Measurements from ENCODE around the gene IDI2. TPM values are rescaled to one million over a fixed set of nuclear protein-coding genes. Genes with fewer than 3 reads are reported as not detected.
"Not testable (repeated sequence)": the region's sequence is repeated elsewhere in the genome, so short reads cannot be mapped to it uniquely, and the experiment has no call there.

Gene IDI2
- total RNA-seq, 1 experiment from 2014 or later, result not detected

GRCh38 chr10:1041514-1041913 is 15.9 kb upstream of the IDI2 start:
- no peaks in the 10 kb centered on the region for H3K27me3 Mint-ChIP-seq (ENCODE audit: insufficient read depth, unreplicated experiment)
- CTCF ChIA-PET, result interaction anchor here (0.7 kb wide), 1 partner anchor 9 kb away, joined by 3 read pairs; no protein-coding TSS in a partner anchor
- peaks cover 27% of the 10 kb centered on the region for H3K4me1 Mint-ChIP-seq (ENCODE audit: insufficient read depth, unreplicated experiment)
- BruUV-seq (replicated peaks), result no TSS peak
- no peak for DNase-seq (ENCODE audit: unreplicated experiment)
- POLR2A ChIA-PET, result interaction anchor here (0.6 to 2.7 kb wide), 5 partner anchors 9 to 110 kb away, joined by 3 to 12 read pairs (median 4); partner anchors contain the start of genes GTPBP4 and LARP4B
- H3K36me3 Mint-ChIP-seq (ENCODE audit: insufficient read depth, unreplicated experiment), result peaks cover 60% of the 10 kb centered on the region
- no peak for TF ChIP-seq CTCF (IDR thresholded peaks at IDR 0.05; ENCODE audit: unreplicated experiment)
- no peak overlapping the region for H3K27ac Mint-ChIP-seq (ENCODE audit: low read depth, unreplicated experiment)
- H3K9me3 Mint-ChIP-seq (ENCODE audit: unreplicated experiment), result no peaks in the 10 kb centered on the region
- intact Hi-C loops (cut with micrococcal nuclease), result no loop called here
- H3K4me3 Mint-ChIP-seq (ENCODE audit: unreplicated experiment), result no peak overlapping the region

GRCh38 chr10:1040133-1040532 is 14.5 kb upstream of the IDI2 start:
- CTCF ChIA-PET, result no interaction called here
- TF ChIP-seq CTCF (IDR thresholded peaks at IDR 0.05; ENCODE audit: unreplicated experiment), result no peak

DNA sequence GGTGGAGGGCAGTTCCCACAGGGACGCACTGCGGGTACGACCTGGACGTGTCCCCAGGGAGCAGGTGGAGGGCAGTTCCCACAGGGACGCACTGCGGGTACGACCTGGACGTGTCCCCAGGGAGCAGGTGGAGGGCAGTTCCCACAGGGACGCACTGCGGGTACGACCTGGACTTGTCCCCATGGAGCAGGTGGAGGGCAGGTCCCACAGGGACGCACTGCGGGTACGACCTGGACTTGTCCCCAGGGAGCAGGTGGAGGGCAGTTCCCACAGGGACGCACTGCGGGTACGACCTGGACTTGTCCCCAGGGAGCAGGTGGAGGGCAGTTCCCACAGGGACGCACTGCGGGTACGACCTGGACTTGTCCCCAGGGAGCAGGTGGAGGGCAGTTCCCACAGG is 13.1 kb upstream of the IDI2 start:
- intact Hi-C loops (cut with micrococcal nuclease); H3K27ac Mint-ChIP-seq (ENCODE audit: low read depth, unreplicated experiment); H3K4me3 Mint-ChIP-seq (ENCODE audit: unreplicated experiment); H3K9me3 Mint-ChIP-seq (ENCODE audit: unreplicated experiment); BruUV-seq (replicated peaks); H3K27me3 Mint-ChIP-seq (ENCODE audit: insufficient read depth, unreplicated experiment); DNase-seq (ENCODE audit: unreplicated experiment); CTCF ChIA-PET: not testable (repeated sequence)
- Mint-ChIP-seq H3K4me1 (ENCODE audit: insufficient read depth, unreplicated experiment) (peaks cover 17% of the 10 kb centered on the region), H3K36me3 (ENCODE audit: insufficient read depth, unreplicated experiment) (peaks cover 48% of the 10 kb centered on the region)
- POLR2A ChIA-PET, result interaction anchor here (9.2 kb wide), 1 partner anchor 14 kb away, joined by 217 read pairs; the partner anchor contains the start of genes IDI1 and WDR37

More at GRCh38 chr10:1040133-1040532, 14.5 kb upstream of the IDI2 start:
- Mint-ChIP-seq H3K4me1 (ENCODE audit: insufficient read depth, unreplicated experiment) (peaks cover 25% of the 10 kb centered on the region), H3K27ac (ENCODE audit: low read depth, unreplicated experiment) (peak overlapping the region; percentile 39), H3K36me3 (ENCODE audit: insufficient read depth, unreplicated experiment) (peaks cover 60% of the 10 kb centered on the region), H3K4me3 (ENCODE audit: unreplicated experiment) (no peak overlapping the region), H3K27me3 (ENCODE audit: insufficient read depth, unreplicated experiment) (no peaks in the 10 kb centered on the region), H3K9me3 (ENCODE audit: unreplicated experiment) (no peaks in the 10 kb centered on the region)
- BruUV-seq (replicated peaks), result no TSS peak
- DNase-seq (ENCODE audit: unreplicated experiment), result no peak
- POLR2A ChIA-PET, result no interaction called here
- intact Hi-C loops (cut with micrococcal nuclease), result no loop called here

DNA sequence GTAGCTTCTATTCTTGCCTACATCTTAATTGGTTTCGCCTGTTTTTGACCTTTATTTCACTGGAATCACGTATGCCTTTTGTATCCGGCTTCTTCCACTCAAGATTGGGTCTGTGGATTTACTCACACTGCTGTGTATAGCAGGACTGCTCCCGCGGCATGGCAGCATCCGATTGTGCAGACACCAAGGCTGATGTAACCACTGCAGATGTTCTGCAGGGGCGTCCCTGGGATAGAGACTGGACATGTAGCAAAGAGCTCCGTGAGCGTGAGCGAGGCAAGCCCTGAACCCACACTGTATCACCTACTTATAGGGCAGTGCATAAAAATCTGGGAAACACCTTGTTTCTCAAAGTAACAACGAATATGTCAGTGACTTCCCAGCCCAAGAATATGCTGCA is 11.4 kb upstream of the IDI2 start:
- H3K27ac Mint-ChIP-seq (ENCODE audit: low read depth, unreplicated experiment), result peak overlapping the region; percentile 89
- H3K9me3 Mint-ChIP-seq (ENCODE audit: unreplicated experiment), result no peaks in the 10 kb centered on the region
- DNase-seq (ENCODE audit: unreplicated experiment), result no peak
- ChIA-PET CTCF (interaction anchor here (1.2 kb wide), 1 partner anchor 13 kb away, joined by 5 read pairs; no protein-coding TSS in a partner anchor), POLR2A (interaction anchor here (1.2 to 9.2 kb wide), 6 partner anchors 9 to 106 kb away, joined by 4 to 217 read pairs (median 16); partner anchors contain the start of genes GTPBP4, IDI1, LARP4B and WDR37)
- H3K27me3 Mint-ChIP-seq (ENCODE audit: insufficient read depth, unreplicated experiment), result no peaks in the 10 kb centered on the region
- no TSS peak for BruUV-seq (replicated peaks)
- intact Hi-C loops (cut with micrococcal nuclease), result no loop called here
- H3K4me3 Mint-ChIP-seq (ENCODE audit: unreplicated experiment), result no peak overlapping the region
- H3K4me1 Mint-ChIP-seq (ENCODE audit: insufficient read depth, unreplicated experiment), result peaks cover 19% of the 10 kb centered on the region
- peaks cover 31% of the 10 kb centered on the region for H3K36me3 Mint-ChIP-seq (ENCODE audit: insufficient read depth, unreplicated experiment)
- TF ChIP-seq CTCF (IDR thresholded peaks at IDR 0.05; ENCODE audit: unreplicated experiment), result no peak

Measured in MCF 10A (cell line).